Measurements from ENCODE around the gene AKT2. TPM values are rescaled to one million over a fixed set of nuclear protein-coding genes. Genes with fewer than 3 reads are reported as not detected.

Gene AKT2
- total RNA-seq, 1 experiment from 2014 or later: 141 TPM

DNA sequence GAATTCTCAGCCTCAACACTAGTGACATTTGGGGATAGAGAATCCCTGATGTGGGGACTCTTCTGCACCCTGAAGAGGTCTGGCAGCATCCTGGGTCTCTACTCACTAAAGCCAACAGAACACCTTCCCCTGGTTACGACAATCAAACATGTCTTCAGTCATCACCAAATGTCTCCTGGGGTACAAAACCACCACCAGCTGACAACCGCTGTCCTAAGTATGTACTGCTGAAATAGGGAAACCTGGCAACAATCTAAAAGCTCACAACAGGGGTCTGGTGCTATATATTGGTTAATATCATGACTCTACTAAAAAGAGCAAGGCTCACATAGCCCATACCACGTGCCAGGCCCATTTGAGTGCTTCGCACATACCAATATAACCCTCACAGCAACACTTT is 13.4 kb downstream of the AKT2 start:
- Histone ChIP-seq H3K9ac (ENCODE audit: low read length) (no peak overlapping the region), H3K27ac (ENCODE audit: low read depth, low read length) (no peak overlapping the region), H3K4me2 (ENCODE audit: low read length) (no peak overlapping the region), H3K4me1 (ENCODE audit: control insufficient read depth in 1 of 2, insufficient read depth in 2 of 2, low read length in 2 of 2) (no peaks in the 10 kb centered on the region), H2AFZ (ENCODE audit: low read depth, low read length, poor library complexity, severe bottlenecking) (no peak overlapping the region), H4K20me1 (ENCODE audit: insufficient read depth) (no peaks in the 10 kb centered on the region), H3K4me3 (replicated peaks in 1 of 2; ENCODE audit: low read depth in 1 of 2, low read length in 2 of 2) (no peak overlapping the region), H3K9me2 (ENCODE audit: insufficient read depth) (no peaks in the 10 kb centered on the region), H3K79me2 (ENCODE audit: insufficient read depth, low read length) (peaks cover 69% of the 10 kb centered on the region), H3K9me3 (ENCODE audit: control insufficient read depth in 1 of 2, insufficient read depth in 1 of 2, low read depth in 1 of 2, low read length in 2 of 2) (no peaks in the 10 kb centered on the region), H3K27me3 (ENCODE audit: insufficient read depth, low read length) (no peaks in the 10 kb centered on the region), H3K36me3 (ENCODE audit: control insufficient read depth in 1 of 2, insufficient read depth in 2 of 2, low read length in 2 of 2) (0 out of 4 replicates have a peak, but pooled peaks cover 0 to 3% of the 10 kb centered on the region in 2 experiments)
- ChIA-PET CTCF (no interaction called here), POLR2A (no interaction called here), RAD21 (ENCODE audit: low non-redundant PET in 1 of 2, low total read pairs in 2 of 2, uncharacterized antibody in 2 of 2, unreplicated experiment in 2 of 2) (no interaction called here)
- intact Hi-C loops (cut with micrococcal nuclease): no loop called here
- TF ChIP-seq FOSL1 (IDR thresholded peaks at IDR 0.05; ENCODE audit: low read depth) (no peak), SRF (IDR thresholded peaks at IDR 0.05; ENCODE audit: low read depth) (no peak), EZH2 (IDR thresholded peaks at IDR 0.05) (no peak), SP1 (IDR thresholded peaks at IDR 0.05; ENCODE audit: low read depth) (no peak)
- TF ChIP-seq, protein P1, sequence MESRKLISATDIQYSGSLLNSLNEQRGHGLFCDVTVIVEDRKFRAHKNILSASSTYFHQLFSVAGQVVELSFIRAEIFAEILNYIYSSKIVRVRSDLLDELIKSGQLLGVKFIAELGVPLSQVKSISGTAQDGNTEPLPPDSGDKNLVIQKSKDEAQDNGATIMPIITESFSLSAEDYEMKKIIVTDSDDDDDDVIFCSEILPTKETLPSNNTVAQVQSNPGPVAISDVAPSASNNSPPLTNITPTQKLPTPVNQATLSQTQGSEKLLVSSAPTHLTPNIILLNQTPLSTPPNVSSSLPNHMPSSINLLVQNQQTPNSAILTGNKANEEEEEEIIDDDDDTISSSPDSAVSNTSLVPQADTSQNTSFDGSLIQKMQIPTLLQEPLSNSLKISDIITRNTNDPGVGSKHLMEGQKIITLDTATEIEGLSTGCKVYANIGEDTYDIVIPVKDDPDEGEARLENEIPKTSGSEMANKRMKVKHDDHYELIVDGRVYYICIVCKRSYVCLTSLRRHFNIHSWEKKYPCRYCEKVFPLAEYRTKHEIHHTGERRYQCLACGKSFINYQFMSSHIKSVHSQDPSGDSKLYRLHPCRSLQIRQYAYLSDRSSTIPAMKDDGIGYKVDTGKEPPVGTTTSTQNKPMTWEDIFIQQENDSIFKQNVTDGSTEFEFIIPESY (IDR thresholded peaks at IDR 0.05; ENCODE audit: extremely low read depth, insufficient replicate concordance, low read length): no peak
- TF ChIP-seq, protein P2, sequence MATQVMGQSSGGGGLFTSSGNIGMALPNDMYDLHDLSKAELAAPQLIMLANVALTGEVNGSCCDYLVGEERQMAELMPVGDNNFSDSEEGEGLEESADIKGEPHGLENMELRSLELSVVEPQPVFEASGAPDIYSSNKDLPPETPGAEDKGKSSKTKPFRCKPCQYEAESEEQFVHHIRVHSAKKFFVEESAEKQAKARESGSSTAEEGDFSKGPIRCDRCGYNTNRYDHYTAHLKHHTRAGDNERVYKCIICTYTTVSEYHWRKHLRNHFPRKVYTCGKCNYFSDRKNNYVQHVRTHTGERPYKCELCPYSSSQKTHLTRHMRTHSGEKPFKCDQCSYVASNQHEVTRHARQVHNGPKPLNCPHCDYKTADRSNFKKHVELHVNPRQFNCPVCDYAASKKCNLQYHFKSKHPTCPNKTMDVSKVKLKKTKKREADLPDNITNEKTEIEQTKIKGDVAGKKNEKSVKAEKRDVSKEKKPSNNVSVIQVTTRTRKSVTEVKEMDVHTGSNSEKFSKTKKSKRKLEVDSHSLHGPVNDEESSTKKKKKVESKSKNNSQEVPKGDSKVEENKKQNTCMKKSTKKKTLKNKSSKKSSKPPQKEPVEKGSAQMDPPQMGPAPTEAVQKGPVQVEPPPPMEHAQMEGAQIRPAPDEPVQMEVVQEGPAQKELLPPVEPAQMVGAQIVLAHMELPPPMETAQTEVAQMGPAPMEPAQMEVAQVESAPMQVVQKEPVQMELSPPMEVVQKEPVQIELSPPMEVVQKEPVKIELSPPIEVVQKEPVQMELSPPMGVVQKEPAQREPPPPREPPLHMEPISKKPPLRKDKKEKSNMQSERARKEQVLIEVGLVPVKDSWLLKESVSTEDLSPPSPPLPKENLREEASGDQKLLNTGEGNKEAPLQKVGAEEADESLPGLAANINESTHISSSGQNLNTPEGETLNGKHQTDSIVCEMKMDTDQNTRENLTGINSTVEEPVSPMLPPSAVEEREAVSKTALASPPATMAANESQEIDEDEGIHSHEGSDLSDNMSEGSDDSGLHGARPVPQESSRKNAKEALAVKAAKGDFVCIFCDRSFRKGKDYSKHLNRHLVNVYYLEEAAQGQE (IDR thresholded peaks at IDR 0.05; ENCODE audit: low read depth): no peak
- ATAC-seq (no peak), DNase-seq (ENCODE audit: low read depth, low spot score) (no peak)
- BruUV-seq (replicated peaks): no TSS peak
